GM19023 (cell line): Measurements from ENCODE around the gene MAPRE3.

ENCODE experiments used
- ATAC-seq: cut with Tn5 transposase; IDR thresholded peaks from one replicate; pipeline ENCODE4 v1.9.1; 2021; ENCODE audit warnings: mild to moderate bottlenecking, moderate library complexity; ENCODE audit not compliant: unreplicated experiment

The MAPRE3 gene

DNA sequence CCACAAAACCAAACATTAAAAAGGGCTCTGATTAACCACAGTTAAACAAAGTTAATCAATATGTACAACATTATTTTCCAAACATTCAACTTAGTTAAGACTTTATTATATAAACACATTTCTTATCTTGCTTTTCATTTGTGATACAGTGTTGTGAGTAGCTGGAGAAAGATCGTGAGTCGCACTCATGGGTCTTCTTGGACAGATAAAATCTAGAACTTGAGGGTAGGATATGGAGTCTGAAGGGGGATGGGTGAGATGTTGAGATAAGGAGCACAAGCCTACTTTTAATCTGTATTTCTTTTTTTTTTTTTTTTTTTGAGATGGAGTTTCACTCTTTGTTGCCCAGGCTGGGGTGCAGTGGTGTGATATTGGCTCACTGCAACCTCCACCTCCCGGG is 39.7 kb downstream of the MAPRE3 start:
- no peak for ATAC-seq

- ATAC-seq = no peak
Observed at GRCh38 chr2:27013738-27014137, 43.3 kb downstream of the MAPRE3 start.

DNA sequence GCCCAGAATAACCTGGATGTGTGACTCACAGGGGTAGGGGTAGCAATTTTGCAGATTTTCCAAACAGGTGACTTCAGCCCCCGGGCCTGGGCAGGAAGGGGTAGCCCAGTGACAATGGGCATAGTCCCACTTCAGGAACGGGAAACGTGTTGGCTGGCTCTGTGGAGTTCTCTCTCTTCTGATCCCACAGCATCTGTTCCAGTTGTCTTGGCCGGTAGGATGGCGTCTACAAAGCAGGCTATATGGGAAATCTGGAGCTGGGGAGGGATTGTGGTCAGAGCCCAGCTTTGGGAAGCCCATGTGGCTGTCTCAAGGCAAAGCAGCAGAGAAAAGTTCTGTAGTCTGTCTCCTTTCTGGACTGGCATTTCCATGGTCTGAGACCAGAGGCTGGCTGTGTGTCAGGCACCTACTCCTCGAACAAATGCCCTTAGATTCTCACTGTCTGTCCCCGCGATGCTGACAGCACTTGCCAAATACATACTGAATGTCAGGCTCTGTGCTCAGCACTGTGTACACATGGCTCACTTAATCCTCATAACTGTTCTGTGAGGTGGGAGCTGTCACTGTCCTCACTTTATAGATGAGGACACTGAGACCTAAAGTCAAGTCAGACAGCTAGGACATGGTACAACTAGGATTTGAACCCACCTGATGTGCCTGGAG is 44.5 kb downstream of the MAPRE3 start:
- no peak for ATAC-seq

DNA sequence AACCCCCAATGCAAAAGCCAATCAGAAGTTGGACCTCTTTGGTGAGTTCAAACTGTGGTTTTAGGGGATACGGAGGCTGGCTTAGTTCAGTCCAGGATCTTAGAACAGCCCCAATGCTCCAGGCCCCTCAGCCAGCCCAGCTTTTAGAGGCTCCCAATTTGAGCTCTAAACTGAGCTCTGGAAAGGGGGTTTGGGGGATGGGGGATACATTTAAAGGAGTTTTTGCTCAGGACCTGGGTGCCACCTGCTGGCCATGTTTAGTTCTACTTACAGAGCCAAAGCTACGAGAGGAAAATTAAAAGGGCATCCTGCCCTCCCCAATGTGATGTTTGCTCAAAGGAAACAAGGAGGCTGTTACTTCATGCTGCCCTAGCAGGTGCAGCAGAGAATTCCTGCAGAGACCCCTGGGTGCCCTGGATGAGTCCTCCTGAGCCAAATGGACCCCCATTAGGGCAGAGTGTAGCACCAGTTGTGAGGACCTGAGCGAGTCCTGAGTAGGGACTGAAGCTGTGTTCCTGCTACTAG is 46.4 kb downstream of the MAPRE3 start:
- ATAC-seq = no peak

DNA sequence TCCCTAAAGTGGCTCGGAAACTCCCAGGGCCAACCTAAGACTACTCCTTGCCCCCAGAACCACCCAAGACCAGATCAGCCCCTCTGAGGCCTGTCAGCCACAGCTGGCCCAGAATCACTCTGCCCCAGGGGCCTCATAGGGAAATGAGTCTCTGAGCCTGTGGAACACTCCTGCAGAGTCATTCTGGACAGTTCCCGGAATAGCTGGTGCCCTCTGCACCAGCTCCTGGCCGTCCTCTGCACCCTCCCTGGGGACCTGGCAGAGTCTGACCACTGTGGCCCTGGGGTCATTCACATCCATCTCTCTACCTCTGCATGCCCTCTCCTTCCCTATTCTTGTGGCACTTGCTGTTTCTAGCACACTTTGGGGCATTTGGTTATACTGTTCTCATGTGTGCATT is 47.7 kb downstream of the MAPRE3 start:
- no peak for ATAC-seq

DNA sequence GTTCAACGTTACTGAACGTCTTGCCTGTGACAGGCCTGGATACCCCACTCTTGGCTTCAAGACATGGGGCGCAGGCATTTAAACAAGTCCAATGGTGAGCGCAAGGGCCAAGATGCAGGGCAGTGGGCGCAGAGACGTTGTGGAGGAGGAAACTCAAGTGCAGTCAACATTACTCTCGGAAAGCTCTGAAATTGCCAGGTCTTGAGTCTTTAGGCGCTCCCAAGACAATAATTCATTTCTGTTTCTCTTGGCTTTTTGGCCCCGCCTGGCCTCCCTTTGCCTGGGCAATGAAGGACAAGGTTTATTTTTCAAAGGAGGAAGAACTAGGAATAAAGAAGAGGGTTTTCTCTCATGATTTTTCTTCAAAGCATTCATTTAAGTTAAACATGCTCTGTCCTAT is 49.0 kb downstream of the MAPRE3 start:
- ATAC-seq = no peak

GRCh38 chr2:27019931-27020855 is 49.8 kb downstream of the MAPRE3 start:
- ATAC-seq = no peak

DNA sequence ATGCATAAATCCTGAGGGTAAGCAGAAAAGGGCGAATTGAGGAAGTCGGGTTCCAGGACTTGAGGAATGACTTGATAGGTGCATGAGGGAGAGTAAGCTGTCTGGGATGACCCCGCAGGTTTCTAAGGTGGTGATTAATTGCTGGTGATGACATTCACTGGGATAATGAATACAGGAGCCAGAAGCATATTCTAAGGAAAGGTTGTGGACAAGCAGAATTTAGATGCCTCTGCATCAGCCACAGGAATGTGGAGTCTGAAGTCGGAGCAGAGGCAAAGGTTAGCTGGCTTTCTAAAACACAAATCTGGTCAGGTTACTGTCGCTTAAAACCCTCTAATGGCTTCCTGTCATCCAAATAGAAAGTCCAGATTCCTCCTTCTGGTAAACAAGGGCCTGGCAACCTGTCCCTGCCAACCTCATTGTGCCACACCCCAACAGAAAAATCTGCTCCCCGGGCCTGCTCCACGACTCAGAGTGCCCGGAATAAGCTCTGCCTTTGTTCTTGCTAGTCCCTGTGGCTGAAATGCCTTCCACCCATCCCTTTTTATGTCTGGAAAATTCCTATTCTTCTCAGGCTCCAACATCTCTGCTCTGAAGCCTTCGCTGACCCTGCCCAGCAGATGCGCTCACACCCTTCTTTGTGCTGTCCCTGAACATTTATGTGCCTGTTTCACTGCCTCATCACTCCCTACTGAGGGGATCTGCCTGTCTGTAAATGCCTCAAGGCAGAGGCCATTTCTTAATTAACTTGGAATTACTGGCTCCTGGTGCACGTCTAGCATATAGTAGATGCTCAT is 51.0 kb downstream of the MAPRE3 start:
- ATAC-seq = no peak

GRCh38 chr2:27023740-27024139 is 53.3 kb downstream of the MAPRE3 start:
- no peak for ATAC-seq

GRCh38 chr2:27024188-27024587 is 53.8 kb downstream of the MAPRE3 start:
- no peak for ATAC-seq

- ATAC-seq = no peak
Observed at GRCh38 chr2:27024812-27025211, 54.4 kb downstream of the MAPRE3 start.

- no peak for ATAC-seq
Observed at GRCh38 chr2:27025281-27025800, 54.9 kb downstream of the MAPRE3 start.

- ATAC-seq = no peak
Observed at GRCh38 chr2:27025861-27026851, 55.7 kb downstream of the MAPRE3 start.

DNA sequence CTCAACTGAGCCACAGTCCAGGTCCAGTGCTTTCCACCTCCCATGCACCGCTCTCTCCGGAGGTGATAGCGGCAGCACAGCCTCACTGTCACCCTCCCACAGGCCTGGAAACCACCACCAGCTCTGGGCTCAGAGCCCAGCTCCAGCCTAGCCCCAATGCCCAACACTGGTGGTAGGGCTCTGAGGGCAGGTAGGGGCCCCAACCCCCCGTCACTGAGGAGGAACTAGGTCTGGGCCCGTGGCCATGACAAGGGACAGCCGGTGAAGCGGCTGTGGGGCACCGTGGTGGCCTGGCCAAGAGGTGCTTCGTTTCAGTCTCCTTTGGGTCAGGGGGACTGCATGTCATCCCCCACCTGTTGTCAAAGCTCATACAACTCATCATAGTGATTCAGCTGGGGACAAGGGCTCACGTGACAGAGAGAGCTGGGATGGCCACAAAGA is 56.8 kb downstream of the MAPRE3 start:
- no peak for ATAC-seq

- no peak for ATAC-seq
Observed at GRCh38 chr2:27029051-27029450, 58.6 kb downstream of the MAPRE3 start.

DNA sequence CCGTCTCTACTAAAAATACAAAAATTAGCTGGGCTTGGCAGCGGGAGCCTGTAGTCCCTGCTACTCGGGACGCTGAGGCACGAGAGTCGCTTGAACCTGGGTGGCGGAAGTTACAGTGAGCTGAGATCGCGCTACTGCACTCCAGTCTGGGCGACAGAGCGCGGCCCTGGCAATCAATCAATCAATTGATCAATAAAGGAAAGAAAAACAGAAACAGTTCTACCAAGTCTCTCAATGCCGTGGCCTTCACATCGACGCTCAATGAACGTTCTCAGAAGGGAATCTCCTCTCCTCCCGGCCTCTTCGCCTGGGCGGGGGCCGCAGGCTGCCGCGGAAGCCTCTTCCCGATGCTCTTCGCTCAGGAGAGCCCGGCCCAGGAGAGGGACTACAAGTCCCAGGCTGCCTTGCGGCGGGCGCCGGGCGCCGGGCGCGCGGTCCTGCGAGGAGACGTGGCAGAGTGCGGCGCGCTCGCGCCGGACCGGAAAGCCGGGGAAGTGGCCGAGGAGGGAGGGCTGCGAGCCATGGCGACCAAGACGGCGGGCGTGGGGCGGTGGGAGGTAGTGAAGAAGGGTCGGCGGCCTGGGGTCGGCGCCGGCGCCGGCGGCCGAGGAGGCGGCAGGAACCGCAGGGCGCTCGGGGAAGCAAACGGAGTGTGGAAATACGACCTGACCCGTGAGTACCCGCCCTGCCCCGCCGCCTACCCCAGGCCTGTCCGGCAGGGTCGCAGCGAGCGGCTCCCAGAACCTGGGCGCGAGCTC is 62.2 kb downstream of the MAPRE3 start, which contains the start of gene TMEM214:
TMEM214 (plus strand) TSS at position 471 of the 758 bp plus-strand sequence; CDS start at position 522, 51 bp downstream.
- peak; percentile 93 for ATAC-seq

DNA sequence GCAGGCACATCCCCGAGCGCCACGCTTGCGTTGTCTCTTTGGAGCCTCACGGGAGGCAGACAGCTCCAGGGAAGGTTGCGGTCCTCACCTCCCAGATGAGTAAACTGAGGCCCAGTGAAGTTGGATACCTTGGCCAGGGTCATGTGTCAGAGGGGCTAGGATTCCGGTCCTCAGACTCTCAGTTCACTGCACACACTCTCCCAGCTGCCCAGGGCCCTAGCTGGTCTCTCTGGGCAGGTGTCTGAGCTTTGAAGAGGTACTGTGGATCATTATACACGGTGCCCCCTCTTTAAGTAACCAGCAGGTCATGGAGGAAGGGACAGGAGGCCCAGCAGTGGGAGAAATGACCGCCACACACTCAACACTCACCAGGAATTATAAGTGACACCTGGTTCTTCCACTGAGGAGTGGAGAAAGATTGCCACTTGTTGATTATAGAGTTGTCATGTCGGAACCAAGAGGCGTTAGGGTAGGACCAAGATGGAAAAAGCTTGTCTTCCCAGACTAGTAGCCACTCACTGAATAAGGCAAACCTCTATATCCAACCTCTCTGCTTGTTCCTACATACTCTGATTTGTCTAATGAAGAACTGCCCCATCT is 62.9 kb downstream of the MAPRE3 start:
- peak; percentile 24 for ATAC-seq

DNA sequence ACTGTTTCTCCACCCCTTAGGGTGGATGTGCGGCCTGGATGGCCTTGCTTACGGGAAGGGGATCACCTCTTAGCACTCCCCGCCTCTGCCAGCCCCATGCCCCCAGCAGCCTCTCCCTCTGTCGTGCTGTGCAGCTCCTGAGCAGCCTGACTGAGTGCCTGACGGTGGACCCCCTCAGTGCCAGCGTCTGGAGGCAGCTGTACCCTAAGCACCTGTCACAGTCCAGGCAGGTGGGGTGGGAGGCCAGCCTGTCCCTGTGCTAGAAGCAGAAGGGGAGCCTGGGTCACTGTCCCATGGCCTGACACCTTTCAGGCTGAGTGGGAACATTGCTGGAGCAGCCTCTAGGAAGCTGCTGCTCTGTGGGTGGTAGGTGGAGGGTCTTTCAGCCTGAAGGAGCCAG is 67.6 kb downstream of the MAPRE3 start:
- no peak for ATAC-seq
